ENCODE results near the gene SSB.

GRCh38 chr2:169765523-169765922, 33.1 kb upstream of the SSB start:
- TF ChIP-seq EZH2 (IDR thresholded peaks at IDR 0.05) (no peak), POLR2AphosphoS5 (IDR thresholded peaks at IDR 0.05; ENCODE audit: borderline replicate concordance, low read depth, low read length) (no peak)

Measured in SK-N-MC (cell line).